Activated CD4-positive, alpha-beta memory T cell treated with anti-CD3 and anti-CD28 coated beads for 36 hours (primary cell): ENCODE data around the gene MORN3. TPM values are rescaled to one million over a fixed set of nuclear protein-coding genes. Genes with fewer than 3 reads are reported as not detected.
A peak's percentile ranks its signal among the peaks of the same experiment; 100 is the strongest.
"Not testable (repeated sequence)": the region's sequence is repeated elsewhere in the genome, so short reads cannot be mapped to it uniquely, and the experiment has no call there.

Source experiments
- CTCF ChIA-PET: fragments of 350-600 bp; sonication (Branson Sonifier 250); formaldehyde crosslinking; loops from one replicate; lab custom pipeline; 2021; ENCODE audit warnings: antibody characterized with exemption, inconsistent platforms; lab: Charles Lee
- POLR2A ChIA-PET: fragments of 350-600 bp; sonication (Branson Sonifier 250); formaldehyde crosslinking; loops from one replicate; lab custom pipeline; 2021; ENCODE audit warnings: antibody characterized with exemption; lab: Charles Lee
- DNase-seq: peaks from one replicate; pipeline ENCODE4 v3.0.0-alpha.2; 2020
- H3K27ac Mint-ChIP-seq: one replicate; pipeline ENCODE4 v1.8.0; 2021; ENCODE audit warnings: mixed read lengths
- H3K27me3 Mint-ChIP-seq: one replicate; pipeline ENCODE4 v1.8.0; 2021; ENCODE audit warnings: mixed read lengths
- H3K36me3 Mint-ChIP-seq: one replicate; pipeline ENCODE4 v1.8.0; 2021; ENCODE audit warnings: mixed read lengths
- H3K4me1 Mint-ChIP-seq: one replicate; pipeline ENCODE4 v1.8.0; 2021; ENCODE audit warnings: low read depth, mixed read lengths
- H3K4me3 Mint-ChIP-seq: one replicate; pipeline ENCODE4 v1.8.0; 2021; ENCODE audit warnings: mild to moderate bottlenecking, mixed read lengths
- H3K9me3 Mint-ChIP-seq: one replicate; pipeline ENCODE4 v1.8.0; 2021; ENCODE audit warnings: mixed read lengths
- intact Hi-C: fragments of 100-400 bp; cut with micrococcal nuclease; formaldehyde crosslinking; loops from one replicate; pipeline ENCODE4 v1.15.1; 2023
- total RNA-seq, 2 experiments: library from RNA; stranded (reverse); gene quantifications; one replicate each; pipeline ENCODE4 v1.2.3, GENCODE V29; 2021

MORN3 gene
- total RNA-seq, 2 experiments from 2014 or later: 2.7 to 3.7 TPM

GRCh38 chr12:121638298-121639202 lies 30.9 kb downstream of the MORN3 start:
- DNase-seq: no peak
- peaks cover 37% of the 10 kb centered on the region for H3K4me1 Mint-ChIP-seq
- peak overlapping the region; percentile 90 for H3K27ac Mint-ChIP-seq
- POLR2A ChIA-PET: interaction anchor here (0.6 to 5.8 kb wide), 2 partner anchors 11 to 951 kb away, joined by 3 to 45 read pairs; partner anchors contain the start of gene ORAI1
- H3K36me3 Mint-ChIP-seq: peaks cover 16% of the 10 kb centered on the region
- CTCF ChIA-PET: interaction anchor here (1.0 to 3.9 kb wide), 7 partner anchors 9 to 138 kb away, joined by 3 to 20 read pairs (median 6); partner anchors contain the start of genes MORN3 and ORAI1
- H3K4me3 Mint-ChIP-seq: no peak overlapping the region
- intact Hi-C loops: no loop called here
- no peaks in the 10 kb centered on the region for H3K27me3 Mint-ChIP-seq
- no peaks in the 10 kb centered on the region for H3K9me3 Mint-ChIP-seq

- H3K9me3 Mint-ChIP-seq: no peaks in the 10 kb centered on the region
- H3K27me3 Mint-ChIP-seq: no peaks in the 10 kb centered on the region
- ChIA-PET CTCF (interaction anchor here (0.9 to 3.9 kb wide), 10 partner anchors 8 to 137 kb away, joined by 3 to 20 read pairs (median 4); partner anchors contain the start of genes MORN3 and ORAI1), POLR2A (interaction anchor here (5.8 kb wide), 1 partner anchor 10 kb away, joined by 45 read pairs; the partner anchor contains the start of gene ORAI1)
- peak overlapping the region; percentile 45 for H3K4me3 Mint-ChIP-seq
- intact Hi-C loops: loop anchor here (2.0 kb wide), 1 partner anchor 19 kb away; no protein-coding TSS in a partner anchor
- H3K36me3 Mint-ChIP-seq: peaks cover 19% of the 10 kb centered on the region
- peak; percentile 79 for DNase-seq
- H3K4me1 Mint-ChIP-seq: peaks cover 47% of the 10 kb centered on the region
- peak overlapping the region; percentile 90 for H3K27ac Mint-ChIP-seq
Measured at GRCh38 chr12:121637231-121637914, 32.1 kb downstream of the MORN3 start.

- H3K4me3 Mint-ChIP-seq: no peak overlapping the region
- intact Hi-C loops: no loop called here
- H3K4me1 Mint-ChIP-seq: peaks cover 68% of the 10 kb centered on the region
- H3K27ac Mint-ChIP-seq: peak overlapping the region; percentile 69
- ChIA-PET CTCF (interaction anchor here (1.1 to 3.9 kb wide), 3 partner anchors 7 to 82 kb away, joined by 3 to 20 read pairs (median 8); partner anchors contain the start of gene ORAI1), POLR2A (interaction anchor here (1.6 to 5.8 kb wide), 2 partner anchors 7 to 22 kb away, joined by 5 to 45 read pairs; partner anchors contain the start of gene ORAI1)
- no peaks in the 10 kb centered on the region for H3K9me3 Mint-ChIP-seq
- H3K27me3 Mint-ChIP-seq: no peaks in the 10 kb centered on the region
- DNase-seq: no peak
- H3K36me3 Mint-ChIP-seq: peaks cover 20% of the 10 kb centered on the region
Measured at GRCh38 chr12:121634836-121635235, 34.6 kb downstream of the MORN3 start.

DNA sequence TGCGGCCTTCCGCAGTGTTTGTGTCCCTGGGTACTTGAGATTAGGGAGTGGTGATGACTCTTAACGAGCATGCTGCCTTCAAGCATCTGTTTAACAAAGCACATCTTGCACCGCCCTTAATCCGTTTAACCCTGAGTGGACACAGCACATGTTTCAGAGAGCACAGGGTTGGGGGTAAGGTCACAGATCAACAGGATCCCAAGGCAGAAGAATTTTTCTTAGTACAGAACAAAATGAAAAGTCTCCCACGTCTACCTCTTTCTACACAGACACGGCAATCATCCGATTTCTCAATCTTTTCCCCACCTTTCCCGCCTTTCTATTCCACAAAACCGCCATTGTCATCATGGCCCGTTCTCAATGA lies 35.6 kb downstream of the MORN3 start:
- H3K9me3 Mint-ChIP-seq, H3K27ac Mint-ChIP-seq, DNase-seq, H3K27me3 Mint-ChIP-seq, intact Hi-C loops, POLR2A ChIA-PET, H3K4me3 Mint-ChIP-seq: not testable (repeated sequence)
- CTCF ChIA-PET: interaction anchor here (2.2 kb wide), 1 partner anchor 81 kb away, joined by 5 read pairs; no protein-coding TSS in a partner anchor
- Mint-ChIP-seq H3K4me1 (peaks cover 75% of the 10 kb centered on the region), H3K36me3 (peaks cover 23% of the 10 kb centered on the region)

DNA sequence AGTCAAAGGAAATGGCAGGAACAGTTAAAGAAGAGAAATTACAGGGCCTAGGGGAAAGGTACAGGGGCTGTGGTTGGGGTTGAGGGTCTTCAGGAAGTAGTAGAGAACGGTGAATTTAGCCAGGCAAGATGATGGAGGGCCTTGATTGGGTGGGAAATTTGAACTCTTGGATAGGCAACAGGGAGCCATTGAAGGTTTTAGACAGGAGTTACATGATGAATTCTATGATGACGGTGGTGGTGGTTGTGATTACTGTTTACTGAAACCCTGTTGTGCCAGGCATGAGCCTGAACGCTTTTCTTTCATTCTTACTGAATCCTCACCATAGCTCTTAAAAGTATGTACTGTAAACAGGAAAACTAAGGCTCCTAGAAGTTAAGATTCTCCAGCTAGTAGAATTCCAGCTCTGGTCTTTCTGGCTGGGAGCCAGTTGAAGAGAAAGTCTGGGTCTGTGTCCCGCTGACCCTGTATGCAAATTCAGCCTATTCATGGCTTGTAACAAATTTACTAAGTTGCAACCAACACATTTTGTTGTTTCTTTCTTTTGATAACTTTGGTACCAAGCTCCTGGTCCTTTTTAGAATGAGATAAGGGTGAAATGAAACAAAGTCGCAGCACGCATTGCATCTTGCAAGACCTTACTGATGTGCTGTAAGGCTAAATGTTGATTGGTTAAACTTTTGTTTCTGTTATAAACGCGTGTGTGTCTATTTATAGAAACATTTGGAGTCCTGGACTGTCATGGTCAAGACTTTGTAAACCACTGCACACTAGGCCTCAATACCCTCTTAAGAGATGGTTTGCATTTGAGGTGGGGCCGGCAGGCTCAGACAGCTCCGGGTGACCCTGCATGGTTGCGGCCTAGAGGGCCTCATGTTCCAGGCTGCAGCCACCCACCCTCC lies 37.1 kb downstream of the MORN3 start:
- Mint-ChIP-seq H3K9me3 (no peaks in the 10 kb centered on the region), H3K4me1 (peaks cover 69% of the 10 kb centered on the region), H3K27me3 (no peaks in the 10 kb centered on the region), H3K4me3 (no peak overlapping the region), H3K27ac (peak overlapping the region; percentile 99), H3K36me3 (peaks cover 34% of the 10 kb centered on the region)
- ChIA-PET POLR2A (interaction anchor here (0.7 kb wide), 1 partner anchor 35 kb away, joined by 4 read pairs; no protein-coding TSS in a partner anchor), CTCF (interaction anchor here (0.9 to 8.5 kb wide), 3 partner anchors 29 to 80 kb away, joined by 3 to 109 read pairs (median 5); partner anchors contain the start of gene MORN3)
- no peak for DNase-seq
- intact Hi-C loops: no loop called here

GRCh38 chr12:121630791-121631355 lies 38.6 kb downstream of the MORN3 start:
- POLR2A ChIA-PET: interaction anchor here (0.7 to 0.8 kb wide), 3 partner anchors 9 to 41 kb away, joined by 3 read pairs; no protein-coding TSS in a partner anchor
- intact Hi-C loops: no loop called here
- H3K36me3 Mint-ChIP-seq: peaks cover 31% of the 10 kb centered on the region
- H3K9me3 Mint-ChIP-seq: no peaks in the 10 kb centered on the region
- no peak for DNase-seq
- CTCF ChIA-PET: interaction anchor here (0.7 to 8.5 kb wide), 2 partner anchors 39 to 78 kb away, joined by 3 to 109 read pairs; partner anchors contain the start of gene MORN3
- H3K27ac Mint-ChIP-seq: peak overlapping the region; percentile 99
- H3K4me1 Mint-ChIP-seq: peaks cover 60% of the 10 kb centered on the region
- peak overlapping the region; percentile 92 for H3K4me3 Mint-ChIP-seq
- no peaks in the 10 kb centered on the region for H3K27me3 Mint-ChIP-seq

GRCh38 chr12:121628536-121628935 lies 40.9 kb downstream of the MORN3 start:
- CTCF ChIA-PET: interaction anchor here (0.6 to 8.5 kb wide), 10 partner anchors 8 to 134 kb away, joined by 3 to 109 read pairs (median 12); partner anchors contain the start of genes KDM2B and MORN3
- peaks cover 56% of the 10 kb centered on the region for H3K4me1 Mint-ChIP-seq
- POLR2A ChIA-PET: interaction anchor here (0.7 to 4.1 kb wide), 9 partner anchors 9 to 898 kb away, joined by 3 to 46 read pairs (median 5); partner anchors contain the start of genes MORN3 and RSRC2
- no peaks in the 10 kb centered on the region for H3K27me3 Mint-ChIP-seq
- intact Hi-C loops: no loop called here
- peaks cover 31% of the 10 kb centered on the region for H3K36me3 Mint-ChIP-seq
- peak overlapping the region; percentile 92 for H3K4me3 Mint-ChIP-seq
- DNase-seq: peak; percentile 52
- H3K9me3 Mint-ChIP-seq: no peaks in the 10 kb centered on the region
- H3K27ac Mint-ChIP-seq: peak overlapping the region; percentile 99

DNA sequence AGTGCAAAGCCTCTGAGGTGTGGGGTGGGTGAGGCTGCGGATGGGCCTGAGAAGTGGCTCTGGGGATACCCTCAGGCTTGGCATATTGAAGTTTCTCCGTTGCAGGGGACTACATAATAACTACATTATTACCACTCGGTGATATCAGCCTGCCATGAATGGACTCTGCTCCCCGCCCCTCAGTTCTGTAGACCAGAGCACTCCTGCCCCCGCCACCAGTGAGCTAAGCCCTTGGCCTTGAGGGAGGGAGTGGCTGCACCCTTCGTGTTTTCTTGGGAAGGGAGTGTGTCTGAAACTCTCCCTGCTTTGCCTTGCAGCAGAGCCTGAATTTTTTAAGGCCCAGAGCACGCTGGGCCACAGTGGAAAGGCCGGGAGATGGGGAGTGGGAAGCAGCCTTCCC lies 41.4 kb downstream of the MORN3 start:
- intact Hi-C loops: no loop called here
- Mint-ChIP-seq H3K9me3 (no peaks in the 10 kb centered on the region), H3K4me3 (peak overlapping the region; percentile 92), H3K27ac (peak overlapping the region; percentile 99), H3K27me3 (no peaks in the 10 kb centered on the region), H3K36me3 (peaks cover 29% of the 10 kb centered on the region), H3K4me1 (peaks cover 52% of the 10 kb centered on the region)
- DNase-seq: peak; percentile 37
- ChIA-PET CTCF (interaction anchor here (0.8 to 8.5 kb wide), 9 partner anchors 9 to 133 kb away, joined by 3 to 109 read pairs (median 20); partner anchors contain the start of genes KDM2B and MORN3), POLR2A (interaction anchor here (0.9 to 4.1 kb wide), 12 partner anchors 9 to 154 kb away, joined by 3 to 46 read pairs (median 7); partner anchors contain the start of gene KDM2B)

GRCh38 chr12:121626853-121627640 lies 42.4 kb downstream of the MORN3 start:
- intact Hi-C loops: loop anchor here (1.0 to 2.0 kb wide), 10 partner anchors 30 to 262 kb away; partner anchors contain the start of genes PSMD9 and RHOF
- Mint-ChIP-seq H3K27me3 (no peaks in the 10 kb centered on the region), H3K36me3 (peaks cover 27% of the 10 kb centered on the region), H3K27ac (peak overlapping the region; percentile 99), H3K4me1 (peaks cover 43% of the 10 kb centered on the region), H3K4me3 (peak overlapping the region; percentile 92), H3K9me3 (no peaks in the 10 kb centered on the region)
- peak; percentile 93 for DNase-seq
- CTCF ChIA-PET: interaction anchor here (0.6 to 8.5 kb wide), 23 partner anchors 10 to 226 kb away, joined by 3 to 109 read pairs (median 4); partner anchors contain the start of genes KDM2B and MORN3
- POLR2A ChIA-PET: interaction anchor here (0.5 to 4.1 kb wide), 25 partner anchors 10 to 1336 kb away, joined by 3 to 46 read pairs (median 4); partner anchors contain the start of genes KDM2B, PSMD9 and TMEM120B
